Activated B cell treated with CpG ODN at 0.5 μM for 24 hours (primary cell): ENCODE data around the gene RNF169. TPM values are rescaled to one million over a fixed set of nuclear protein-coding genes. Genes with fewer than 3 reads are reported as not detected.

ENCODE experiments used
- ATAC-seq: fragments of 200-7000 bp; cut with Tn5 transposase; one replicate; pipeline ENCODE4 v1.10.0; 2021; ENCODE audit warnings: low read depth, mild to moderate bottlenecking, moderate library complexity
- CTCF ChIA-PET: fragments of 350-600 bp; sonication (Branson Sonifier 250); formaldehyde crosslinking; loops from one replicate; lab custom pipeline; 2021; ENCODE audit warnings: antibody characterized with exemption; lab: Charles Lee
- POLR2A ChIA-PET: fragments of 350-600 bp; sonication (Branson Sonifier 250); formaldehyde crosslinking; loops from one replicate; lab custom pipeline; 2021; ENCODE audit warnings: antibody characterized with exemption; lab: Charles Lee
- DNase-seq: peaks from one replicate; pipeline ENCODE4 v3.0.0; 2022
- H3K27ac Mint-ChIP-seq: one replicate; pipeline ENCODE4 v1.8.0; 2020; ENCODE audit warnings: mixed read lengths
- H3K27me3 Mint-ChIP-seq: one replicate; pipeline ENCODE4 v1.8.0; 2021; ENCODE audit warnings: mixed read lengths
- H3K36me3 Mint-ChIP-seq: one replicate; pipeline ENCODE4 v1.8.0; 2021; ENCODE audit warnings: low read depth, mixed read lengths
- H3K4me1 Mint-ChIP-seq: one replicate; pipeline ENCODE4 v1.8.0; 2021; ENCODE audit warnings: mixed read lengths
- H3K4me3 Mint-ChIP-seq: one replicate; pipeline ENCODE4 v1.8.0; 2020; ENCODE audit warnings: mild to moderate bottlenecking, mixed read lengths
- H3K9me3 Mint-ChIP-seq: one replicate; pipeline ENCODE4 v1.8.0; 2020; ENCODE audit warnings: mixed read lengths
- intact Hi-C: fragments of 100-400 bp; cut with micrococcal nuclease; formaldehyde crosslinking; loops from one replicate; pipeline ENCODE4 v1.15.1; 2024
- total RNA-seq: library from RNA; stranded (reverse); gene quantifications from 2 replicates; pipeline ENCODE4 v1.2.3, GENCODE V29; 2022
- TF ChIP-seq, protein P1 (sequence below): fragments of 200-600 bp; IDR thresholded peaks from one replicate; pipeline ENCODE4 v1.8.0; 2022; ENCODE audit warnings: antibody characterized with exemption, mild to moderate bottlenecking

Gene RNF169
- total RNA-seq, 1 donor from 2014 or later: 22.2 TPM

GRCh38 chr11:74840486-74840885 lies 91.8 kb downstream of the RNF169 start:
- H3K27me3 Mint-ChIP-seq: no peaks in the 10 kb centered on the region
- no peak for ATAC-seq
- peaks cover 7% of the 10 kb centered on the region for H3K4me1 Mint-ChIP-seq
- intact Hi-C loops: no loop called here
- CTCF ChIA-PET: no interaction called here
- H3K27ac Mint-ChIP-seq: no peak overlapping the region
- peaks cover 88% of the 10 kb centered on the region for H3K36me3 Mint-ChIP-seq
- no peak overlapping the region for H3K4me3 Mint-ChIP-seq
- TF ChIP-seq, protein P1, sequence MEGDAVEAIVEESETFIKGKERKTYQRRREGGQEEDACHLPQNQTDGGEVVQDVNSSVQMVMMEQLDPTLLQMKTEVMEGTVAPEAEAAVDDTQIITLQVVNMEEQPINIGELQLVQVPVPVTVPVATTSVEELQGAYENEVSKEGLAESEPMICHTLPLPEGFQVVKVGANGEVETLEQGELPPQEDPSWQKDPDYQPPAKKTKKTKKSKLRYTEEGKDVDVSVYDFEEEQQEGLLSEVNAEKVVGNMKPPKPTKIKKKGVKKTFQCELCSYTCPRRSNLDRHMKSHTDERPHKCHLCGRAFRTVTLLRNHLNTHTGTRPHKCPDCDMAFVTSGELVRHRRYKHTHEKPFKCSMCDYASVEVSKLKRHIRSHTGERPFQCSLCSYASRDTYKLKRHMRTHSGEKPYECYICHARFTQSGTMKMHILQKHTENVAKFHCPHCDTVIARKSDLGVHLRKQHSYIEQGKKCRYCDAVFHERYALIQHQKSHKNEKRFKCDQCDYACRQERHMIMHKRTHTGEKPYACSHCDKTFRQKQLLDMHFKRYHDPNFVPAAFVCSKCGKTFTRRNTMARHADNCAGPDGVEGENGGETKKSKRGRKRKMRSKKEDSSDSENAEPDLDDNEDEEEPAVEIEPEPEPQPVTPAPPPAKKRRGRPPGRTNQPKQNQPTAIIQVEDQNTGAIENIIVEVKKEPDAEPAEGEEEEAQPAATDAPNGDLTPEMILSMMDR: no peak
- no peaks in the 10 kb centered on the region for H3K9me3 Mint-ChIP-seq
- DNase-seq: no peak
- POLR2A ChIA-PET: no interaction called here

- intact Hi-C loops: no loop called here
- POLR2A ChIA-PET: no interaction called here
- no peak for ATAC-seq
- no peaks in the 10 kb centered on the region for H3K9me3 Mint-ChIP-seq
- DNase-seq: no peak
- CTCF ChIA-PET: no interaction called here
- no peaks in the 10 kb centered on the region for H3K27me3 Mint-ChIP-seq
- H3K4me3 Mint-ChIP-seq: no peak overlapping the region
- peaks cover 21% of the 10 kb centered on the region for H3K4me1 Mint-ChIP-seq
- TF ChIP-seq, protein P1: no peak
- peaks cover 87% of the 10 kb centered on the region for H3K36me3 Mint-ChIP-seq
- no peak overlapping the region for H3K27ac Mint-ChIP-seq
Measured at GRCh38 chr11:74842967-74843366, 94.3 kb downstream of the RNF169 start.

DNA sequence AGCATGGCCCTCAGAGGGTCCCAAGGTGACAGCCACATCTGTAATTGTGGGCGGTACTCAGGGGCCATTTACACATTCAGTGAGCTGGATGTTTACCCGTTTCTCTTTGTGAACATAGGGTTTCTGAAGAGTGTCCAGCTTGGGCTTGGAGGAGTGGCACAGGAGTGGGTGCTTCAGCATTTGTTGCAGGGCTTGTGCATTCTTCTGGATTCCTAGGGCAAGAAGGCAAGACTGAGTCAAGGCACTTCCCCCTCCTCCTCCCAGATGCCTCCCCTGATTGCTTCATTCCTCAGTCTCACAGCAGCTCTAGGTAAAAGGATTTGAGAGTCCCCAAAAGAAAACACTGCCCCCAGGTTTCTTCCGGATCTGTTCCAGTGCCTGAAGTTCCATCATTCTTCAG lies 95.4 kb downstream of the RNF169 start:
- intact Hi-C loops: no loop called here
- CTCF ChIA-PET: no interaction called here
- DNase-seq (no peak), ATAC-seq (no peak)
- H3K36me3 Mint-ChIP-seq: peaks cover 89% of the 10 kb centered on the region
- H3K9me3 Mint-ChIP-seq: no peaks in the 10 kb centered on the region
- no peaks in the 10 kb centered on the region for H3K27me3 Mint-ChIP-seq
- peaks cover 22% of the 10 kb centered on the region for H3K4me1 Mint-ChIP-seq
- H3K4me3 Mint-ChIP-seq: no peak overlapping the region
- TF ChIP-seq, protein P1: no peak
- POLR2A ChIA-PET: no interaction called here
- no peak overlapping the region for H3K27ac Mint-ChIP-seq

GRCh38 chr11:74844865-74845264 lies 96.2 kb downstream of the RNF169 start:
- ATAC-seq (no peak), DNase-seq (no peak)
- H3K27me3 Mint-ChIP-seq: no peaks in the 10 kb centered on the region
- H3K36me3 Mint-ChIP-seq: peaks cover 89% of the 10 kb centered on the region
- H3K4me1 Mint-ChIP-seq: peaks cover 20% of the 10 kb centered on the region
- intact Hi-C loops: no loop called here
- TF ChIP-seq, protein P1: no peak
- no peaks in the 10 kb centered on the region for H3K9me3 Mint-ChIP-seq
- POLR2A ChIA-PET: no interaction called here
- no peak overlapping the region for H3K27ac Mint-ChIP-seq
- H3K4me3 Mint-ChIP-seq: no peak overlapping the region
- CTCF ChIA-PET: no interaction called here

GRCh38 chr11:74845978-74846517 lies 97.4 kb downstream of the RNF169 start:
- peaks cover 92% of the 10 kb centered on the region for H3K36me3 Mint-ChIP-seq
- H3K9me3 Mint-ChIP-seq: no peaks in the 10 kb centered on the region
- TF ChIP-seq, protein P1: no peak
- intact Hi-C loops: no loop called here
- H3K27me3 Mint-ChIP-seq: no peaks in the 10 kb centered on the region
- ChIA-PET CTCF (no interaction called here), POLR2A (no interaction called here)
- peaks cover 20% of the 10 kb centered on the region for H3K4me1 Mint-ChIP-seq
- no peak for DNase-seq
- no peak for ATAC-seq
- H3K4me3 Mint-ChIP-seq: no peak overlapping the region
- H3K27ac Mint-ChIP-seq: no peak overlapping the region
